Tibial artery (tissue), 4 donors: ENCODE measurements around the gene SH3RF1.

Experiments
- DNase-seq, 2 donors: peaks; one replicate each; pipeline ENCODE4 v3.0.0-alpha.2; 2019
- H3K27ac ChIP-seq, 2 donors: fragments of 200-600 bp; sonication (generic) in 1 of 2; 1 replicate in 1 of 2; 2 replicates in 1 of 2; pipeline ENCODE4 v1.5.1; 2018 to 2019; ENCODE audit warnings: mild to moderate bottlenecking in 1 of 2
- H3K27me3 ChIP-seq, 2 donors: fragments of 200-600 bp; sonication (generic) in 1 of 2; one replicate each; pipeline versions ENCODE4 v1.5.1 to v1.6.0; 2016 to 2019
- H3K36me3 ChIP-seq, 3 donors: fragments of 200-600 bp; sonication (generic) in 2 of 3; one replicate each; pipeline ENCODE4 v1.5.1; 2016 to 2019; ENCODE audit warnings: mild to moderate bottlenecking in 2 of 3
- H3K4me1 ChIP-seq, 4 donors: fragments of 200-600 bp; sonication (generic) in 2 of 4; 1 replicate in 3 of 4; 2 replicates in 1 of 4; pipeline ENCODE4 v1.5.1; 2016 to 2019
- H3K4me3 ChIP-seq, 2 donors: fragments of 200-600 bp; sonication (generic) in 1 of 2; 1 replicate in 1 of 2; 2 replicates in 1 of 2; pipeline ENCODE4 v1.5.1; 2018 to 2019; ENCODE audit warnings: mild to moderate bottlenecking in 2 of 2
- H3K9me3 ChIP-seq, 3 donors: fragments of 200-600 bp; sonication (generic) in 1 of 3; one replicate each; pipeline ENCODE4 v1.5.1; 2016 to 2019
- intact Hi-C: fragments of 100-400 bp; cut with DNase I; formaldehyde crosslinking; loops from one replicate; pipeline ENCODE4 v1.15.0; 2023; ENCODE audit warnings: low total_unique reads
- TF ChIP-seq, protein P1 (sequence below), 2 experiments: fragments of 200-600 bp in 1 of 2; fragments of 450-650 bp in 1 of 2; IDR thresholded peaks; one replicate each; pipeline ENCODE4 v1.5.1; 2017 to 2019; ENCODE audit warnings: antibody characterized with exemption in 2 of 2, mild to moderate bottlenecking in 1 of 2, moderate library complexity in 1 of 2

SH3RF1 gene

DNA sequence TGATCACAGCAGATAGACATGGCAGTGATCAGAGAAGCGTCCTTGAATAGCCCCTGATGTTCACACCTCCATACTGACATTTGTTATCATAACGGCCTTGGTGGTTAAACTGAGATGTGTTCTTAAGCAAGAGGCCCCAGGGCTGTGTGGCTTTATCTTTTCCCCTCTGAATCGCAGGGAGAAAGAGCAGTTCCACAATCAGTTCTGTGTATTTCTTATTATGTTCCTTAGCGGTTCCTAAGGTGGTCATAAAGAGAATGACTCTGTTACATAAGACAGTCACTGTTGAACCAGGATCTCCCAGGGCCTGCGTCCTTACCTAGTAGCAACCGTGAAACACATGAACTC, 207.9 kb downstream of the SH3RF1 start:
- TF ChIP-seq, protein P1, sequence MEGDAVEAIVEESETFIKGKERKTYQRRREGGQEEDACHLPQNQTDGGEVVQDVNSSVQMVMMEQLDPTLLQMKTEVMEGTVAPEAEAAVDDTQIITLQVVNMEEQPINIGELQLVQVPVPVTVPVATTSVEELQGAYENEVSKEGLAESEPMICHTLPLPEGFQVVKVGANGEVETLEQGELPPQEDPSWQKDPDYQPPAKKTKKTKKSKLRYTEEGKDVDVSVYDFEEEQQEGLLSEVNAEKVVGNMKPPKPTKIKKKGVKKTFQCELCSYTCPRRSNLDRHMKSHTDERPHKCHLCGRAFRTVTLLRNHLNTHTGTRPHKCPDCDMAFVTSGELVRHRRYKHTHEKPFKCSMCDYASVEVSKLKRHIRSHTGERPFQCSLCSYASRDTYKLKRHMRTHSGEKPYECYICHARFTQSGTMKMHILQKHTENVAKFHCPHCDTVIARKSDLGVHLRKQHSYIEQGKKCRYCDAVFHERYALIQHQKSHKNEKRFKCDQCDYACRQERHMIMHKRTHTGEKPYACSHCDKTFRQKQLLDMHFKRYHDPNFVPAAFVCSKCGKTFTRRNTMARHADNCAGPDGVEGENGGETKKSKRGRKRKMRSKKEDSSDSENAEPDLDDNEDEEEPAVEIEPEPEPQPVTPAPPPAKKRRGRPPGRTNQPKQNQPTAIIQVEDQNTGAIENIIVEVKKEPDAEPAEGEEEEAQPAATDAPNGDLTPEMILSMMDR (IDR thresholded peaks at IDR 0.05) = no peak
- H3K27me3 ChIP-seq = no peaks in the 10 kb centered on the region
- no peaks in the 10 kb centered on the region for H3K36me3 ChIP-seq
- peaks cover 0 to 31% (median 18%) of the 10 kb centered on the region in 4 donors for H3K4me1 ChIP-seq
- H3K27ac ChIP-seq = peak overlapping the region; percentile 39 to 57
- no peaks in the 10 kb centered on the region for H3K9me3 ChIP-seq
- intact Hi-C loops = no loop called here
- DNase-seq = no peak
- peak overlapping the region; percentile 11 to 18 for H3K4me3 ChIP-seq

DNA sequence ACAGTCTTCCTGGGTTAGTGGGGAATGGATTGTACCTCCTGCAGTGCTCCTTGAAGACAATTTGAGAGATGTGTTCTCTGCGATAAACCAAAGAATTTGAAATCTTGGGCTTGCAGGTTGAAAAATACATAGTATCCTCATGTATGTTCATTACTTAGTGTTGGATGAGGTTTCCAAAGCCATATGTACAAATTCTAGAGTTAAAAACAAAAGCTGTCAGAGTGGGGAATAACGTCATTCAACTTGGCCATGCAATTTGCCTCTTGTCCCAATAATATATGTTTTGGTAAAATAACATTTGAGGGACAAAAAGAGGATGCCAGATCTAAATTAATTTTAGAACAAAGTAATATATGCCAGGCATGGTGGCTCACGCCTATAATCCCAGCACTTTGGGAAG, 209.4 kb downstream of the SH3RF1 start:
- TF ChIP-seq, protein P1 (IDR thresholded peaks at IDR 0.05) = no peak
- DNase-seq = no peak
- H3K4me1 ChIP-seq = peaks cover 0 to 31% (median 18%) of the 10 kb centered on the region in 4 donors
- no peak overlapping the region for H3K4me3 ChIP-seq
- no peak overlapping the region for H3K27ac ChIP-seq
- intact Hi-C loops = no loop called here
- H3K36me3 ChIP-seq = no peaks in the 10 kb centered on the region
- no peaks in the 10 kb centered on the region for H3K27me3 ChIP-seq
- H3K9me3 ChIP-seq = no peaks in the 10 kb centered on the region

DNA sequence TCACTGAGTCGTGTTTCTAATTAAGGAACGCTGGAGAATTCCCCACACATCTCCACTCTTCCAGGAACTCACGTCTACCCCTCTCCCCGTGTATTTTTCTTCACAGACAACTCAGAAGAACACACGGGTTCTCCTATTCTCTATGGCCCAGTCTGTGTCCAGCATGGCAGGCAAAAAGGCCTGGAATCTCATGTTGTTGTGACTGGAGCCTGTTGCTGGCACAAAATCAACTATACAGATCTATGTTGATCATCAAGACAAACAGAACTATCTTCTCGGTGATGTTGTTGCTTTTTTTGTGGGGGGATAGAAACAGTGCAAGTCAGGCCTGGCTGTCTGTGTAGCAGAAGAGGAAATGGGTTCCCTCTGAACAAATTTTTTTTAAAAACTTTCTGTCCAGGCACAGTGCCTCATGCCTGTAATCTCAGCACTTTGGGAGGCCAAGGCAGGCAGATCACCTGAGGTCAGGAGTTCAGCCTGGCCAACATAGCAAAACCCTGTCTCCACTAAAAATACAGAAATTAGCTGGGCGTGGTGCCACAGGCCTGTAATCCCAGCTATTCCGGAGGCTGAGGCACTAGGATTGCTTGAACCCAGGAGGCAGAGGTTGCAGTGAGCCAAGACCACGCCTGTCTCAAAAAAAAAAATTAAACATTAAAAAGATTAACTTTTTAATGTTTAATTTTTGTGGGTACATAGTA, 210.2 kb downstream of the SH3RF1 start:
- intact Hi-C loops = no loop called here
- Histone ChIP-seq H3K9me3 (no peaks in the 10 kb centered on the region), H3K27me3 (no peaks in the 10 kb centered on the region), H3K27ac (peak overlapping the region; percentile 49 to 63), H3K4me3 (no peak overlapping the region), H3K4me1 (peaks cover 0 to 31% (median 18%) of the 10 kb centered on the region in 4 donors), H3K36me3 (no peaks in the 10 kb centered on the region)
- DNase-seq = no peak
- TF ChIP-seq, protein P1 (IDR thresholded peaks at IDR 0.05) = no peak

DNA sequence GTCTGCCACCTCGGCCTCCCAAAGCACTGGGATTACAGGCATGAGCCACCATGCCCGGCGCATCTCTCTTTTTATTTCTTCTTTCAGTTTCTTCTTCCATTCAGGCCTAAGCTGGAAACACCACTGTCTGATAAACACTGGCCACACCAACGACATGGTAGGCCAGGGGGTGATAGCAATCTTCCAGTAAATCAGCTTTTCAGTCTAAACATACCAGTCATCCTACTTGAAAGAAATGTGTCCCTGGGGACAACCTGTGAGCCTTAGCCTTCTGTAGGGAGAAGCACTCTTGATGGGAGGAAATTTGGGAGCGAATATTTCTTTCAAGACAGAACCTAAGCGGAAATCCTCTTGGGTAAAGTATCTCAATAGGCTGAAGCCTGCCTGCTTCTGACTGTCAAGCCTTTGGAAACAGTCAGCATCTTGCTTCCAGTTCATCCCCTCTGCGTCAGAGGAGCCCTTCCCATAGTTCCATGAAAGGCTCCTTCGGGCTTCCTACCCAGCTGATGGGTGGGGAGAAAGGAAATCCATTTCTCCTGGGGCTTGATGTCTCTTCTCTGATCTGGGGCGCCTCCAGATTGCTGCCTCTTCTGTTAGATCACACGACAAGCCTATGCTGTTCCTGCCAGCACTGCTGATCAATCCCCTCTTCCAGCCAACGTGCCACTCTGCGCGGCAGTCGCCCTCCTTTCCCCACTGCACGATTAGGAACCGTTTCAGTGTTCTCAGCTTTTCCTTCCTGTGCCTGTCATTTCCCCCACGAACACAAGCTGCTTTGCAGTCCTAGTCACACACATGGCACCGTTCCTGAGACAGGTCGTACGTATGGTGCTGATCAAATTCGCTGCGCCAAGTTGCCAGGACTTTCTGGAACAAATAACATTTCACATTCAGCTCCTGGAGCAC, 211.2 kb downstream of the SH3RF1 start:
- no peak overlapping the region for H3K4me3 ChIP-seq
- H3K36me3 ChIP-seq = no peaks in the 10 kb centered on the region
- intact Hi-C loops = no loop called here
- H3K4me1 ChIP-seq = peaks cover 0 to 31% (median 18%) of the 10 kb centered on the region in 4 donors
- TF ChIP-seq, protein P1 (IDR thresholded peaks at IDR 0.05) = no peak
- no peaks in the 10 kb centered on the region for H3K27me3 ChIP-seq
- H3K9me3 ChIP-seq = no peaks in the 10 kb centered on the region
- peak overlapping the region; percentile 49 to 63 for H3K27ac ChIP-seq
- DNase-seq = peak; percentile 62 to 72

DNA sequence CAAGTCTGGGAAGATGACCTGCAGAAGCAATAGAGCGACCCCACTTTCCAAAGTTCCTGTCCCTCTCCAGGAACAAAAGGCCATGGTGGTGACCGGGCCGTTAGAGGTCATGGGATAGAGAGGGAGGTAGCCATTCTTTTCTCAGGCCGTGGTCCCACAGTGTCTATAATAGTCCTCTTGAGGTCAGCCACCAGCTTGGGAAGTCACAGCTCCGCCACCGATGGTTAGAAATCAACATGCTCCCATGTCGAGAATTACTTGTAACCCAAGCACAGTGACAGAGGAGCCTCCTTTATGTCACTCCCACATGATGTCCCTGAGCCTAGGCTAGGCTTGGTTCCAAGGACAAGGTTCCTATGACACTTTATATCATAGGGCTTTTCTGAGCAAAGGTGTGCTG, 212.4 kb downstream of the SH3RF1 start:
- peaks cover 0 to 31% (median 18%) of the 10 kb centered on the region in 4 donors for H3K4me1 ChIP-seq
- TF ChIP-seq, protein P1 (IDR thresholded peaks at IDR 0.05) = no peak

More for the DNA sequence above, 212.4 kb downstream of the SH3RF1 start:
- Histone ChIP-seq H3K36me3 (no peaks in the 10 kb centered on the region), H3K27ac (no peak overlapping the region), H3K27me3 (no peaks in the 10 kb centered on the region), H3K9me3 (no peaks in the 10 kb centered on the region), H3K4me3 (no peak overlapping the region)
- no peak for DNase-seq
- intact Hi-C loops = no loop called here
